Right lobe of liver (tissue), 6 donors: ENCODE results near the gene SLC4A5. TPM values are rescaled to one million over a fixed set of nuclear protein-coding genes. Genes with fewer than 3 reads are reported as not detected.

Experiments used
- ATAC-seq, 4 donors: fragments of 200-7000 bp; cut with Tn5 transposase; one replicate each; pipeline ENCODE4 v1.9.1; 2020; ENCODE audit warnings: mild to moderate bottlenecking in 4 of 4, moderate library complexity in 4 of 4
- DNase-seq, 3 donors: peaks; one replicate each; pipeline ENCODE4 v3.0.0-alpha.2; 2020
- H3K27ac ChIP-seq, 3 donors: fragments of 200-600 bp; one replicate each; pipeline ENCODE4 v1.8.0; 2022
- H3K27me3 ChIP-seq, 2 donors: fragments of 200-600 bp; one replicate each; pipeline ENCODE4 v1.8.0; 2022
- H3K36me3 ChIP-seq, 4 donors: fragments of 200-600 bp; sonication (generic) in 1 of 4; one replicate each; pipeline versions ENCODE4 v1.5.1 to v1.8.0; 2017 to 2022; ENCODE audit warnings: control low read depth in 1 of 4
- H3K4me1 ChIP-seq, 4 donors: fragments of 200-600 bp; sonication (generic) in 1 of 4; one replicate each; pipeline versions ENCODE4 v1.5.1 to v1.8.0; 2017 to 2022; ENCODE audit warnings: control low read depth in 1 of 4
- H3K4me3 ChIP-seq, 3 donors: fragments of 200-600 bp; one replicate each; pipeline ENCODE4 v1.8.0; 2022
- H3K9me3 ChIP-seq, 4 donors: fragments of 200-600 bp; sonication (generic) in 1 of 4; one replicate each; pipeline versions ENCODE4 v1.5.1 to v1.8.0; 2017 to 2022; ENCODE audit warnings: control low read depth in 1 of 4
- CTCF ChIP-seq, 4 donors: fragments of 200-600 bp in 3 of 4; fragments of 450-650 bp in 1 of 4; IDR thresholded peaks; one replicate each; pipeline versions ENCODE4 v1.5.1 to v1.8.0; 2016 to 2022; ENCODE audit warnings: antibody characterized with exemption in 4 of 4, mild to moderate bottlenecking in 2 of 4
- POLR2A ChIP-seq: fragments of 450-650 bp; IDR thresholded peaks from one replicate; pipeline ENCODE4 v1.6.1; 2017; ENCODE audit warnings: antibody characterized with exemption, mild to moderate bottlenecking
- WGBS: methylation state at CpG from one replicate; pipeline ENCODE4 v1.1.6; 2018; ENCODE audit warnings: low coverage, low lambda C conversion rate; ENCODE audit not compliant: insufficient coverage; ENCODE audit errors: missing lambda C conversion rate; 5-methylcytosine and 5-hydroxymethylcytosine counted together
- intact Hi-C, 2 donors: fragments of 100-400 bp; cut with DNase I; formaldehyde crosslinking; loops; one replicate each; pipeline versions ENCODE4 v1.11.2 to v1.14.1; 2022
- total RNA-seq, 6 experiments: library from RNA; depleted of rRNA in 2 of 6; stranded (reverse); fragments of >200 nt in 2 of 6; fragmentation: NEBNext Ultra II Directional in 3 of 6; extraction: Animal tissue kit (Norgen Biotek cat#: 25700) in 3 of 6; gene quantifications; one replicate each; pipeline versions ENCODE4 v1.1.0 to v1.2.4, GENCODE V29; 2016 to 2023
- donor health status: DM: no; HTN: yes; CAD: no.
- donor health status: DM: no; HTN: no; CAD: no.
- donor health status: DM: no; HTN: no; CAD: no.
- donor health status: DM: no; HTN: yes; CAD: no.
- donor health status: DM: no; HTN: yes; CAD: no.

Gene SLC4A5
- total RNA-seq, 6 experiments from 2014 or later, result 0.12 to 1.2 (median 0.68) TPM

GRCh38 chr2:74197049-74197448 lies 146.2 kb downstream of the SLC4A5 start:
- intact Hi-C loops, result no loop called here
- TF ChIP-seq CTCF (IDR thresholded peaks at IDR 0.05) (no peak), POLR2A (no peak)

GRCh38 chr2:74194799-74195198 lies 148.4 kb downstream of the SLC4A5 start:
- Histone ChIP-seq H3K9me3 (no peaks in the 10 kb centered on the region), H3K4me1 (peaks cover 0 to 7% (median 0%) of the 10 kb centered on the region in 4 donors), H3K4me3 (no peak overlapping the region), H3K27ac (no peak overlapping the region), H3K36me3 (no peaks in the 10 kb centered on the region), H3K27me3 (no peaks in the 10 kb centered on the region)
- DNase-seq, result no peak
- no peak for ATAC-seq
- WGBS, result no CpG with 5 or more reads among the region's 1 CpG
- TF ChIP-seq CTCF (IDR thresholded peaks at IDR 0.05), result no peak
- no peak for TF ChIP-seq POLR2A
- intact Hi-C loops, result no loop called here

More at GRCh38 chr2:74197049-74197448, 146.2 kb downstream of the SLC4A5 start:
- H3K9me3 ChIP-seq, result no peaks in the 10 kb centered on the region
- H3K36me3 ChIP-seq, result no peaks in the 10 kb centered on the region
- DNase-seq, result no peak
- no peak overlapping the region for H3K27ac ChIP-seq
- peaks cover 0 to 7% (median 0%) of the 10 kb centered on the region in 4 donors for H3K4me1 ChIP-seq
- no peaks in the 10 kb centered on the region for H3K27me3 ChIP-seq
- no peak overlapping the region for H3K4me3 ChIP-seq
- ATAC-seq, result no peak
- 71% methylated on average over 4 of the region's 4 CpGs for WGBS

GRCh38 chr2:74191596-74192380 lies 151.4 kb downstream of the SLC4A5 start:
- ATAC-seq (no peak), DNase-seq (no peak)
- WGBS, result 79% methylated on average over 3 of the region's 6 CpGs
- TF ChIP-seq POLR2A (no peak), CTCF (IDR thresholded peaks at IDR 0.05) (no peak)
- no peaks in the 10 kb centered on the region for H3K9me3 ChIP-seq
- no peaks in the 10 kb centered on the region for H3K27me3 ChIP-seq
- H3K4me3 ChIP-seq, result no peak overlapping the region
- H3K27ac ChIP-seq, result no peak overlapping the region
- H3K36me3 ChIP-seq, result no peaks in the 10 kb centered on the region
- intact Hi-C loops, result no loop called here
- no peaks in the 10 kb centered on the region for H3K4me1 ChIP-seq

- DNase-seq (no peak), ATAC-seq (no peak)
- 100% methylated on average over 2 of the region's 3 CpGs for WGBS
- no peaks in the 10 kb centered on the region for H3K27me3 ChIP-seq
- no peaks in the 10 kb centered on the region for H3K9me3 ChIP-seq
- no peak overlapping the region for H3K4me3 ChIP-seq
- H3K27ac ChIP-seq, result no peak overlapping the region
- intact Hi-C loops, result no loop called here
- H3K4me1 ChIP-seq, result no peaks in the 10 kb centered on the region
- TF ChIP-seq POLR2A, result no peak
- no peak for TF ChIP-seq CTCF (IDR thresholded peaks at IDR 0.05)
- no peaks in the 10 kb centered on the region for H3K36me3 ChIP-seq
Measured at GRCh38 chr2:74188696-74189095, 154.5 kb downstream of the SLC4A5 start.
